ENCODE data around the gene ARSA.

DNA sequence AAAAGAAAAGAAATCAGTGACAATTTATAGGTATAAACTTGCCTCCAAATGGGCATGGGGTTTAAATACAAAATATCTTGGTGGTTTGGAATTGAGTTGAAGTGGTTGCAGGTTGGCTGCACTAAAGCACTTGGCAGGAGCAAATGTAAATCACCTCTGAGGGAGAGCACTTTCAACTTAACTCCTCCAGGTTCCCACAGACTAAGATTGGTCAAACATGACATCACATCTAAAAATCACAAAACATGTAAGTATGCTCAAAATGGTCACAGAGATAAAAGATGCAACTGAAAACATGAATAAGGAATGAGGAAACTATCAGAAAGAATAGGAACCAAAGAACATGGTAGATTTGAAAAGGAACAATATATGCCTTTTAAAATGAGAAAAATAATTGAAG, 32.4 kb upstream of the ARSA start:
- TF ChIP-seq, protein P1, sequence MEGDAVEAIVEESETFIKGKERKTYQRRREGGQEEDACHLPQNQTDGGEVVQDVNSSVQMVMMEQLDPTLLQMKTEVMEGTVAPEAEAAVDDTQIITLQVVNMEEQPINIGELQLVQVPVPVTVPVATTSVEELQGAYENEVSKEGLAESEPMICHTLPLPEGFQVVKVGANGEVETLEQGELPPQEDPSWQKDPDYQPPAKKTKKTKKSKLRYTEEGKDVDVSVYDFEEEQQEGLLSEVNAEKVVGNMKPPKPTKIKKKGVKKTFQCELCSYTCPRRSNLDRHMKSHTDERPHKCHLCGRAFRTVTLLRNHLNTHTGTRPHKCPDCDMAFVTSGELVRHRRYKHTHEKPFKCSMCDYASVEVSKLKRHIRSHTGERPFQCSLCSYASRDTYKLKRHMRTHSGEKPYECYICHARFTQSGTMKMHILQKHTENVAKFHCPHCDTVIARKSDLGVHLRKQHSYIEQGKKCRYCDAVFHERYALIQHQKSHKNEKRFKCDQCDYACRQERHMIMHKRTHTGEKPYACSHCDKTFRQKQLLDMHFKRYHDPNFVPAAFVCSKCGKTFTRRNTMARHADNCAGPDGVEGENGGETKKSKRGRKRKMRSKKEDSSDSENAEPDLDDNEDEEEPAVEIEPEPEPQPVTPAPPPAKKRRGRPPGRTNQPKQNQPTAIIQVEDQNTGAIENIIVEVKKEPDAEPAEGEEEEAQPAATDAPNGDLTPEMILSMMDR (IDR thresholded peaks at IDR 0.05 in 2 of 3, conservative IDR thresholded peaks at IDR 0.05 in 1 of 3; ENCODE audit: borderline replicate concordance in 1 of 3, insufficient read depth in 1 of 3, low read depth in 2 of 3, low read length in 2 of 3) = no peak
- TF ChIP-seq POLR2A (IDR thresholded peaks at IDR 0.05; ENCODE audit: borderline replicate concordance, extremely low read depth, insufficient read depth, insufficient read length) (no peak), EZH2phosphoT487 (IDR thresholded peaks at IDR 0.05; ENCODE audit: borderline replicate concordance) (no peak), YY1 (IDR thresholded peaks at IDR 0.05; ENCODE audit: extremely low read depth, insufficient replicate concordance, low read depth, low read length) (no peak), SIN3A (IDR thresholded peaks at IDR 0.05; ENCODE audit: low read depth) (no peak), FOSL1 (IDR thresholded peaks at IDR 0.05; ENCODE audit: low read depth) (no peak), POLR2AphosphoS5 (IDR thresholded peaks at IDR 0.05; ENCODE audit: low read depth, low read length) (no peak), ZFX (IDR thresholded peaks at IDR 0.05) (no peak), CEBPB (IDR thresholded peaks at IDR 0.05; ENCODE audit: low read depth) (no peak), EZH2 (IDR thresholded peaks at IDR 0.05) (no peak), JUND (IDR thresholded peaks at IDR 0.05) (no peak), TCF7L2 (IDR thresholded peaks at IDR 0.05; ENCODE audit: borderline replicate concordance, extremely low read depth, insufficient read depth, insufficient read length) (no peak), ZNF274 (IDR thresholded peaks at IDR 0.05; ENCODE audit: low read depth, low read length) (no peak)
- TF ChIP-seq, protein P2, sequence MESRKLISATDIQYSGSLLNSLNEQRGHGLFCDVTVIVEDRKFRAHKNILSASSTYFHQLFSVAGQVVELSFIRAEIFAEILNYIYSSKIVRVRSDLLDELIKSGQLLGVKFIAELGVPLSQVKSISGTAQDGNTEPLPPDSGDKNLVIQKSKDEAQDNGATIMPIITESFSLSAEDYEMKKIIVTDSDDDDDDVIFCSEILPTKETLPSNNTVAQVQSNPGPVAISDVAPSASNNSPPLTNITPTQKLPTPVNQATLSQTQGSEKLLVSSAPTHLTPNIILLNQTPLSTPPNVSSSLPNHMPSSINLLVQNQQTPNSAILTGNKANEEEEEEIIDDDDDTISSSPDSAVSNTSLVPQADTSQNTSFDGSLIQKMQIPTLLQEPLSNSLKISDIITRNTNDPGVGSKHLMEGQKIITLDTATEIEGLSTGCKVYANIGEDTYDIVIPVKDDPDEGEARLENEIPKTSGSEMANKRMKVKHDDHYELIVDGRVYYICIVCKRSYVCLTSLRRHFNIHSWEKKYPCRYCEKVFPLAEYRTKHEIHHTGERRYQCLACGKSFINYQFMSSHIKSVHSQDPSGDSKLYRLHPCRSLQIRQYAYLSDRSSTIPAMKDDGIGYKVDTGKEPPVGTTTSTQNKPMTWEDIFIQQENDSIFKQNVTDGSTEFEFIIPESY (IDR thresholded peaks at IDR 0.05; ENCODE audit: extremely low read depth, insufficient replicate concordance, low read length) = no peak
